Measurements from ENCODE around the gene CDC42SE1. TPM values are rescaled to one million over a fixed set of nuclear protein-coding genes. Genes with fewer than 3 reads are reported as not detected.

The CDC42SE1 gene
- total and polyA plus RNA-seq, 9 of the 15 experiments (the other 6 are each of a cell fraction or from before 2014, with no cell fraction given), result 78.1 to 189 (median 114) TPM

- TF ChIP-seq ZBTB40 (IDR thresholded peaks at IDR 0.05) (peak; percentile 75), ZBTB40 (CRISPR knock-in tag; IDR thresholded peaks at IDR 0.05) (no peak), PCBP1 (IDR thresholded peaks at IDR 0.05; ENCODE audit: low read depth, low read length, poor library complexity, severe bottlenecking) (no peak), TAF9B (IDR thresholded peaks at IDR 0.05; ENCODE audit: partially characterized antibody) (no peak), RNF219 (CRISPR knock-in tag; IDR thresholded peaks at IDR 0.05) (no peak), PRMT5 (CRISPR knock-in tag; IDR thresholded peaks at IDR 0.05) (no peak), ZBTB43 (CRISPR knock-in tag; IDR thresholded peaks at IDR 0.05) (no peak), NEUROD1 (IDR thresholded peaks at IDR 0.05; ENCODE audit: borderline replicate concordance, low read depth, low read length, partially characterized antibody) (no peak), ARHGAP35 (IDR thresholded peaks at IDR 0.05; ENCODE audit: partially characterized antibody) (peak; percentile 78), ID3 (CRISPR knock-in tag; IDR thresholded peaks at IDR 0.05) (no peak), ID3 (tag; IDR thresholded peaks at IDR 0.05) (0 out of 2 replicates have a peak, but pooled peaks have one; percentile 61), RBM39 (optimal IDR thresholded peaks at IDR 0.05; ENCODE audit: low read depth, low read length) (no peak), IRF2 (CRISPR knock-in tag; IDR thresholded peaks at IDR 0.05) (no peak)
These were observed 50.9 kb downstream of the CDC42SE1 start, which contains the start of gene PRUNE1 (continued) for GRCh38 chr1:151008244-151009205.

Data from K562 (cell line).